Measurements from ENCODE around the gene ASPRV1. TPM values are rescaled to one million over a fixed set of nuclear protein-coding genes. Genes with fewer than 3 reads are reported as not detected.

ASPRV1 gene
- total RNA-seq, 2 experiments from 2014 or later = 0.65 to 0.76 TPM

GRCh38 chr2:70006447-70006784, 45.0 kb upstream of the ASPRV1 start:
- Mint-ChIP-seq H3K9me3 (no peaks in the 10 kb centered on the region), H3K27ac (no peak overlapping the region), H3K4me3 (no peak overlapping the region), H3K4me1 (ENCODE audit: low read depth) (peaks cover 18% of the 10 kb centered on the region), H3K27me3 (no peaks in the 10 kb centered on the region), H3K36me3 (ENCODE audit: low read depth) (no peaks in the 10 kb centered on the region)
- DNase-seq (no peak), ATAC-seq (no peak)
- ChIA-PET POLR2A (interaction anchor here (1.6 kb wide), 1 partner anchor 24 kb away, joined by 3 read pairs; no protein-coding TSS in a partner anchor), CTCF (interaction anchor here (0.6 kb wide), 1 partner anchor 530 kb away, joined by 3 read pairs; no protein-coding TSS in a partner anchor)
- intact Hi-C loops (cut with micrococcal nuclease) = no loop called here
- no peak for TF ChIP-seq CTCF (IDR thresholded peaks at IDR 0.05)

GRCh38 chr2:70005752-70006446, 44.5 kb upstream of the ASPRV1 start:
- ChIA-PET POLR2A (interaction anchor here (1.6 kb wide), 1 partner anchor 23 kb away, joined by 3 read pairs; no protein-coding TSS in a partner anchor), CTCF (interaction anchor here (1.5 kb wide), 1 partner anchor 36 kb away, joined by 4 read pairs; no protein-coding TSS in a partner anchor)
- intact Hi-C loops (cut with micrococcal nuclease) = no loop called here
- no peaks in the 10 kb centered on the region for H3K9me3 Mint-ChIP-seq
- H3K36me3 Mint-ChIP-seq (ENCODE audit: low read depth) = no peaks in the 10 kb centered on the region
- H3K4me3 Mint-ChIP-seq = no peak overlapping the region
- no peak for TF ChIP-seq CTCF (IDR thresholded peaks at IDR 0.05)
- H3K4me1 Mint-ChIP-seq (ENCODE audit: low read depth) = peaks cover 18% of the 10 kb centered on the region
- no peak overlapping the region for H3K27ac Mint-ChIP-seq
- DNase-seq (no peak), ATAC-seq (no peak)
- no peaks in the 10 kb centered on the region for H3K27me3 Mint-ChIP-seq

- DNase-seq (no peak), ATAC-seq (no peak)
- intact Hi-C loops (cut with micrococcal nuclease) = no loop called here
- CTCF ChIA-PET = interaction anchor here (1.5 kb wide), 1 partner anchor 36 kb away, joined by 4 read pairs; no protein-coding TSS in a partner anchor
- H3K4me3 Mint-ChIP-seq = no peak overlapping the region
- no peak for TF ChIP-seq CTCF (IDR thresholded peaks at IDR 0.05)
- H3K27ac Mint-ChIP-seq = no peak overlapping the region
- no peaks in the 10 kb centered on the region for H3K36me3 Mint-ChIP-seq (ENCODE audit: low read depth)
- POLR2A ChIA-PET = no interaction called here
- H3K27me3 Mint-ChIP-seq = no peaks in the 10 kb centered on the region
- no peaks in the 10 kb centered on the region for H3K9me3 Mint-ChIP-seq
- peaks cover 14% of the 10 kb centered on the region for H3K4me1 Mint-ChIP-seq (ENCODE audit: low read depth)
These were observed 43.8 kb upstream of the ASPRV1 start for GRCh38 chr2:70005216-70005615.

GRCh38 chr2:70003093-70003830, 41.8 kb upstream of the ASPRV1 start:
- CTCF ChIA-PET = interaction anchor here (1.3 kb wide), 1 partner anchor 91 kb away, joined by 4 read pairs; no protein-coding TSS in a partner anchor
- Mint-ChIP-seq H3K27me3 (no peaks in the 10 kb centered on the region), H3K9me3 (no peaks in the 10 kb centered on the region), H3K27ac (no peak overlapping the region), H3K36me3 (ENCODE audit: low read depth) (no peaks in the 10 kb centered on the region), H3K4me1 (ENCODE audit: low read depth) (peaks cover 14% of the 10 kb centered on the region), H3K4me3 (no peak overlapping the region)
- DNase-seq = no peak
- no peak for TF ChIP-seq CTCF (IDR thresholded peaks at IDR 0.05)
- ATAC-seq = no peak
- POLR2A ChIA-PET = no interaction called here
- intact Hi-C loops (cut with micrococcal nuclease) = no loop called here
